Gastrocnemius medialis (tissue), 4 donors: ENCODE measurements around the gene OR6S1. TPM values are rescaled to one million over a fixed set of nuclear protein-coding genes. Genes with fewer than 3 reads are reported as not detected.

Source experiments
- ATAC-seq, 2 donors: fragments of 150-250 bp; one replicate each; pipeline ENCODE4 v1.9.1; 2016
- DNase-seq, 2 donors: peaks; one replicate each; pipeline ENCODE4 v3.0.0-alpha.2; 2019
- H3K27ac ChIP-seq, 4 donors: fragments of 200-600 bp; sonication (generic); 1 replicate in 1 of 4; 2 replicates in 3 of 4; pipeline ENCODE4 v1.5.1; 2016 to 2018; ENCODE audit warnings: mild to moderate bottlenecking in 2 of 4, moderate library complexity in 1 of 4
- H3K27me3 ChIP-seq, 3 donors: fragments of 200-600 bp; sonication (generic) in 2 of 3; 1 replicate in 1 of 3; 2 replicates in 2 of 3; pipeline versions ENCODE4 v1.5.1 to v1.6.0; 2016 to 2019; ENCODE audit warnings: mild to moderate bottlenecking in 1 of 3, moderate library complexity in 1 of 3
- H3K36me3 ChIP-seq, 2 donors: fragments of 200-600 bp; sonication (generic) in 1 of 2; one replicate each; pipeline ENCODE4 v1.5.1; 2017 to 2018
- H3K4me1 ChIP-seq, 2 donors: fragments of 200-600 bp; sonication (generic) in 1 of 2; one replicate each; pipeline ENCODE4 v1.5.1; 2016 to 2017; ENCODE audit warnings: mild to moderate bottlenecking in 2 of 2
- H3K4me3 ChIP-seq, 4 donors: fragments of 200-600 bp; sonication (generic) in 3 of 4; 1 replicate in 1 of 4; 2 replicates in 3 of 4; pipeline ENCODE4 v1.5.1; 2016 to 2019; ENCODE audit warnings: mild to moderate bottlenecking in 2 of 4
- H3K9me3 ChIP-seq, 3 donors: fragments of 200-600 bp; sonication (generic) in 2 of 3; 1 replicate in 1 of 3; 2 replicates in 2 of 3; pipeline ENCODE4 v1.5.1; 2016 to 2019
- POLR2A ChIP-seq, 2 donors: fragments of 450-650 bp; IDR thresholded peaks; one replicate each; pipeline ENCODE4 v1.6.1; 2017; ENCODE audit warnings: antibody characterized with exemption in 2 of 2, mild to moderate bottlenecking in 2 of 2, moderate library complexity in 2 of 2
- in situ Hi-C, 4 donors: fragments of 200-750 bp; cut with MboI; loops; one replicate each; pipeline versions ENCODE4 v1.15.0 to v1.8.0; 2017; ENCODE audit warnings: low sequenced_read_pairs in 4 of 4
- intact Hi-C: fragments of 100-400 bp; cut with DNase I; formaldehyde crosslinking; loops from one replicate; pipeline ENCODE4 v1.15.1; 2023; ENCODE audit warnings: low total_unique reads
- total RNA-seq, 4 donors: library from RNA; depleted of rRNA; stranded (reverse); fragments of >200 nt; gene quantifications; one replicate each; pipeline versions ENCODE4 v1.1.0 to v1.2.3, GENCODE V29; 2016
- TF ChIP-seq, protein P1 (sequence below), 5 experiments: fragments of 450-650 bp in 3 of 5; fragments of 200-600 bp in 2 of 5; sonication (generic) in 2 of 5; IDR thresholded peaks in 4 of 5; conservative IDR thresholded peaks in 1 of 5; 1 replicate in 4 of 5; 2 replicates in 1 of 5; pipeline ENCODE4 v1.5.1; 2016 to 2019; ENCODE audit warnings: antibody characterized with exemption in 5 of 5, mild to moderate bottlenecking in 3 of 5, moderate library complexity in 3 of 5

Gene OR6S1
- total RNA-seq, 4 donors from 2014 or later = not detected

DNA sequence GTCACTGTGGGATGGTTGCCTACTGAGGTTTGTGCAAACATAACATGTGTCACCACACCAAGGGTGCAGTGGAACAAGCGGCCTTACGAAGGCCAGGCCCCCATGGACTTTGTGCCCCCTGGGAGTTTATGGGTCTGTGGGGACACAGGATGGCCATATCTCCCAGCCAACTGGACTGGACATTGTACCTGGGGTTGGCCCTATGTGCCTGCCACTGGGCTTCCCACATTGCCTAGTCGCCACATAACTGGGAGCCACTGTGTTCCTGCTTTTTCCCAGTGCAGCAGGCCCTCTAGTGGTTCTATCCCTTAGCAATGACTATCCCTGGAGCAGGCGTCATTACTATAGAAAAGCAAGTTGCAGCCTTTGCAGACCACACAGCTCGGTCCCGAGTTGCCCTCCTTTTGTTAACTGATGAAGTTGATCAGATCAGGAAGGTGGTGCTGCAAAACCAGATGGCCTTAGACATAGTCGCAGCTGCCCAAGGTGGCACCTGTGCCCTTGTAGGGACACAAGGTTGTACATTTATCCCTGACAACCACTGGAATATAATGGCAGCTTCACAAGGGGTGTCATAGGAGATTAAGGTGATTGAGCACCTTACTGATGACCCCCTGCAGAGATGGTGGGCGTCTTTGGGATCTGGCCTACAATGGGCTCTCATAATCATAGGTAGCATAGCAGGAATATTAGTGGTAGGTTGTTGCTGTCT is 35.1 kb downstream of the OR6S1 start:
- no peak for ATAC-seq
- DNase-seq = no peak
- in situ Hi-C loops = loop anchor here in 3 of 4 donors (5.0 to 25.0 kb wide), 3 partner anchors 194 to 282 kb away; partner anchors contain the start of gene TEP1 (in 3 of the 3)

DNA sequence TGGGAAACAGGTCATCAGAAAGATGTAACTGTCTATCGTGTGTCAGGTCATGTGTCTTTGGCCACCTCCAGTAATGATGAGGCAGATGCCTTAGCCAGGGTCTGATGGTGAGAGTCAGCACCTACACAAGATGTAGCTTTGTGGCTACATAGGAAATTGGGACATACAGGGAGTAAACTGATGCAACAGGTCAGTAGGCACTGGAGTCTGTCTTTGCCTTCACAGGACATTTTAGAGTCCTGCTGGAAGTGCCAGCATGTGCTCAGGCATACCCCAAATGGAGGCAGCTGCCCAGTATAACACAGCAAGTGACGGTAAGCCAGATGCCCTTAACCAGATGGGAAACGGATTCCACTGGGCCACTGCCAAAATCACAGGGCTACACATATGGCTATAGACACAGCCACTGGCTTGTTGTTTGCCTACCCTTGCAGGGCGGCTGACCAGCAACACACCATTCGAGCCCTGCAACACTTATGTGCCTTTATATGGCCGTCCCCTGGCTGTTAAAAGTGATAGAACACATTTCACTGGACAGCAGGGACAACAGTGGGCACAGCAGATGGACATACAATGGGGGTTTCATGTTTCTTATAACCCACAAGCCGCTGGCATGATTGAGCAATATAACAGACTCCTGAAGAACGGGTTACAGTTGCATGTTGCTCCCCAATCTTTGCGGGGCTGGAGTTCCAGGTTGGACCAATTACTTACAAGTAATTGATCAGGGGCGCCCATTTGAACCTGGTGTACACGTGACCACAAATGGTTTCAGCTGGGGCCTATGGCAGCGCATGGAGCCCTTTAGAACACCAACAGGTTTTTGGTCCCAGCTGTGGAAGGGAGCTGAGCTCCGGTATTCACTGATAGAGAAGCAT is 37.4 kb downstream of the OR6S1 start:
- intact Hi-C loops = no loop called here
- H3K36me3 ChIP-seq = no peaks in the 10 kb centered on the region
- ATAC-seq (no peak), DNase-seq (no peak)
- no peaks in the 10 kb centered on the region for H3K27me3 ChIP-seq
- H3K4me1 ChIP-seq = no peaks in the 10 kb centered on the region
- H3K4me3 ChIP-seq = no peak overlapping the region
- H3K9me3 ChIP-seq = no peaks in the 10 kb centered on the region
- in situ Hi-C loops = loop anchor here in 2 of 4 donors (10.0 to 25.0 kb wide), 2 partner anchors 192 to 279 kb away; partner anchors contain the start of gene TEP1 (in 2 of the 2)
- TF ChIP-seq, protein P1, sequence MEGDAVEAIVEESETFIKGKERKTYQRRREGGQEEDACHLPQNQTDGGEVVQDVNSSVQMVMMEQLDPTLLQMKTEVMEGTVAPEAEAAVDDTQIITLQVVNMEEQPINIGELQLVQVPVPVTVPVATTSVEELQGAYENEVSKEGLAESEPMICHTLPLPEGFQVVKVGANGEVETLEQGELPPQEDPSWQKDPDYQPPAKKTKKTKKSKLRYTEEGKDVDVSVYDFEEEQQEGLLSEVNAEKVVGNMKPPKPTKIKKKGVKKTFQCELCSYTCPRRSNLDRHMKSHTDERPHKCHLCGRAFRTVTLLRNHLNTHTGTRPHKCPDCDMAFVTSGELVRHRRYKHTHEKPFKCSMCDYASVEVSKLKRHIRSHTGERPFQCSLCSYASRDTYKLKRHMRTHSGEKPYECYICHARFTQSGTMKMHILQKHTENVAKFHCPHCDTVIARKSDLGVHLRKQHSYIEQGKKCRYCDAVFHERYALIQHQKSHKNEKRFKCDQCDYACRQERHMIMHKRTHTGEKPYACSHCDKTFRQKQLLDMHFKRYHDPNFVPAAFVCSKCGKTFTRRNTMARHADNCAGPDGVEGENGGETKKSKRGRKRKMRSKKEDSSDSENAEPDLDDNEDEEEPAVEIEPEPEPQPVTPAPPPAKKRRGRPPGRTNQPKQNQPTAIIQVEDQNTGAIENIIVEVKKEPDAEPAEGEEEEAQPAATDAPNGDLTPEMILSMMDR (IDR thresholded peaks at IDR 0.05 in 4 of 5, conservative IDR thresholded peaks at IDR 0.05 in 1 of 5) = no peak
- TF ChIP-seq POLR2A (IDR thresholded peaks at IDR 0.05) = no peak
- no peak overlapping the region for H3K27ac ChIP-seq

More for the DNA sequence above, 35.1 kb downstream of the OR6S1 start:
- H3K4me3 ChIP-seq = no peak overlapping the region
- H3K27ac ChIP-seq = no peak overlapping the region
- intact Hi-C loops = no loop called here
- H3K36me3 ChIP-seq = no peaks in the 10 kb centered on the region
- peaks cover 3 to 5% of the 10 kb centered on the region in 2 donors for H3K4me1 ChIP-seq
- H3K9me3 ChIP-seq = no peaks in the 10 kb centered on the region
- no peaks in the 10 kb centered on the region for H3K27me3 ChIP-seq
- no peak for TF ChIP-seq POLR2A (IDR thresholded peaks at IDR 0.05)
- TF ChIP-seq, protein P1 (IDR thresholded peaks at IDR 0.05 in 4 of 5, conservative IDR thresholded peaks at IDR 0.05 in 1 of 5) = peak in 1 of 5 experiments; percentile 11

DNA sequence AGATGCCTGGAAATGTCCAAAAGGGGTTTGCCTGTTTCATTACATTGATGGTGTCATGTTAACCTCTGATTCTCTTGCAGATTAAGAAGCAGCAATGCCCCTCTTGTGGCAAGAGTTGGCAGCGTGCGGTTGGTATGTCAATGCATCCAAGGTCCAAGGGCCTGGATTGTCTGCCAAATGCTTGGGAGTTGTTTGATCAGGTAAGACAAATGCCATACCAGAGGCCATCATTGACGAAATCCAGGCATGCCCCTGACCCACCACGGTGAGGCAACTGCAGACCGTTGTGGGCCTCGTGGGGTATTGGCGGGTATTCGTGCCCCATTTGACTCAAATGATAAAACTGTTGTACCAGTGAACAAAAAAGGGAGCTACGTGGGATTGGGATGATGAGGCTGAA is 38.9 kb downstream of the OR6S1 start:
- Histone ChIP-seq H3K36me3 (no peaks in the 10 kb centered on the region), H3K9me3 (no peaks in the 10 kb centered on the region), H3K27me3 (no peaks in the 10 kb centered on the region), H3K4me3 (no peak overlapping the region), H3K4me1 (no peaks in the 10 kb centered on the region), H3K27ac (no peak overlapping the region)
- DNase-seq = no peak
- TF ChIP-seq, protein P1 (IDR thresholded peaks at IDR 0.05 in 4 of 5, conservative IDR thresholded peaks at IDR 0.05 in 1 of 5) = no peak
- no peak for TF ChIP-seq POLR2A (IDR thresholded peaks at IDR 0.05)
- intact Hi-C loops = no loop called here
- no peak for ATAC-seq
- in situ Hi-C loops = loop anchor here in 2 of 4 donors (10.0 to 25.0 kb wide), 2 partner anchors 190 to 278 kb away; partner anchors contain the start of gene TEP1 (in 2 of the 2)

DNA sequence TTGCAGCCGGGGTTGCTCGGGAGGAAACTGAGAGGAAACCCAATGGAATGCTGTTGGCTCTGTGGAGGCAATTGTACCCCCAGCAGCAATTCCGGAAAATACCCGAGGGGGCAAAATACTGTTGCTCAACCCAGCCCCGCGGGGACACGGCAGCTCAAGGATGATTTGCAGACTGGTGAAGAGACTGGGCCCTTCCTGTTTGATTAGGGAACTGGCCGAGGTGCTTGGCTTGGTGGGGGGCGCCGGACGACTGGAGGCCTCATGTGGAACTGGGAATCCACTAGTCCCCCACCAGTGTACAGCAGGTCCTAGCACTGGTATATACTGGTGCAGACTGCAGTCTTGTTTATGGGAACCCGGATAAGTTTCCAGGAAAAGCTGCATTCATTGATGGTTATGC is 40.0 kb downstream of the OR6S1 start:
- Histone ChIP-seq H3K27me3 (no peaks in the 10 kb centered on the region), H3K4me1 (no peaks in the 10 kb centered on the region), H3K27ac (no peak overlapping the region), H3K4me3 (no peak overlapping the region), H3K9me3 (no peaks in the 10 kb centered on the region), H3K36me3 (no peaks in the 10 kb centered on the region)
- in situ Hi-C loops (loop anchor here in 2 of 4 donors (10.0 to 25.0 kb wide), 2 partner anchors 189 to 277 kb away; partner anchors contain the start of gene TEP1 (in 2 of the 2)), intact Hi-C loops (no loop called here)
- TF ChIP-seq, protein P1 (IDR thresholded peaks at IDR 0.05 in 4 of 5, conservative IDR thresholded peaks at IDR 0.05 in 1 of 5) = no peak
- TF ChIP-seq POLR2A (IDR thresholded peaks at IDR 0.05) = no peak
- ATAC-seq (no peak), DNase-seq (no peak)
